ENCODE measurements around the gene VWA5B1.

DNA sequence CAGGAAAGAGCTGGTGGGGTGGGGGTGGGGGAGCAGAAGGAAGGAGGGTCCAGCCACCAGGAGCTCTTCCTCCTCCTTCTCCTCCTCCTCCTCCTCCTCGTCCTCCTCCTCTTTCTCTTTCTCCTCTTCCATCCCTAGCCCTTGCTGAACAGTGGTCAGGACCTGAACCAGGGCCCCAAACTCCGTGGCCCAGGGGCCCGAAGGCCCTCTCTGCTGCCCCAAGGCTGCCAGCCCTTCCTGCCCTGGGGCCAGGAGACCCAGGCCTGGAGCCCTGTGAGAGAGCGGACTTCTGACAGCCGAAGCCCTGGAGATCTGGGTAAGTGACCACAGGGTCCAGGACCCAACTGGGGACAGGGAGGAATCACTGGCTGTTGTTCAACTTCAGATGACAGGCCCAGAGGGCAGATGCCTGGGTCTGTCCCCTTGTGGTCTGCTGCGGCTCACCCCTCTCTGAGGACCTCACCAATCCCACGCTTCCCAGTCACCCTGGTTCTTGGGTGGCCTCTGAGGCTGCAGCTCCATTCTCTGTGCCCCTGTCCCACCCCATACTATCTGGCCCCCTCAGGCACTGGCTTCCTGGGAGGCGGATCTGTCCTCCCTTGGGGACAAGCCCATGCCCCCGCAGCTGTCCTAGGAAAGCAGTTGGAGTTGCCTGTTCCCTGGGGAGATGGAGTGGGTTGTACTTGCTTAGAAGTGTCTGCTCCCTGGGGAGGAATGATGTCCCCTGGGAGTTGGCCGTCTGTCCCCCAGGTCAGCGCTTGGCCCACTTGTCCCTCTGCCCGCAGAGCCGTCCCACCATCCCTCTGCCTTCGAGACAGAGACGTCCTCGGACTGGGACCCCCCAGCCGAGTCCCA lies 51.8 kb downstream of the VWA5B1 start:
- TF ChIP-seq POLR2AphosphoS5 (IDR thresholded peaks at IDR 0.05; ENCODE audit: low read depth, low read length) (no peak), POLR2A (IDR thresholded peaks at IDR 0.05; ENCODE audit: low read depth, low read length) (no peak), TAF1 (IDR thresholded peaks at IDR 0.05; ENCODE audit: low read depth, low read length) (no peak), SPI1 (IDR thresholded peaks at IDR 0.05; ENCODE audit: low read depth, low read length) (no peak), PAX5 (IDR thresholded peaks at IDR 0.05; ENCODE audit: insufficient read depth, low read length, severe bottlenecking) (no peak), POU2F2 (IDR thresholded peaks at IDR 0.05; ENCODE audit: low read depth, low read length) (no peak)
